Esophagus muscularis mucosa (tissue), 3 donors: ENCODE measurements around the gene CXCL5.

Experiments
- POLR2A ChIP-seq: fragments of 450-650 bp; IDR thresholded peaks from one replicate; pipeline ENCODE4 v1.6.1; 2017; ENCODE audit warnings: antibody characterized with exemption, moderate library complexity, mild to moderate bottlenecking, low read depth
- TF ChIP-seq, protein P1 (sequence below), 3 experiments: fragments of 200-600 bp in 2 of 3; fragments of 450-650 bp in 1 of 3; sonication (generic) in 2 of 3; IDR thresholded peaks; one replicate each; pipeline ENCODE4 v1.5.1; 2017 to 2019; ENCODE audit warnings: antibody characterized with exemption in 3 of 3, mild to moderate bottlenecking in 2 of 3, moderate library complexity in 1 of 3

DNA sequence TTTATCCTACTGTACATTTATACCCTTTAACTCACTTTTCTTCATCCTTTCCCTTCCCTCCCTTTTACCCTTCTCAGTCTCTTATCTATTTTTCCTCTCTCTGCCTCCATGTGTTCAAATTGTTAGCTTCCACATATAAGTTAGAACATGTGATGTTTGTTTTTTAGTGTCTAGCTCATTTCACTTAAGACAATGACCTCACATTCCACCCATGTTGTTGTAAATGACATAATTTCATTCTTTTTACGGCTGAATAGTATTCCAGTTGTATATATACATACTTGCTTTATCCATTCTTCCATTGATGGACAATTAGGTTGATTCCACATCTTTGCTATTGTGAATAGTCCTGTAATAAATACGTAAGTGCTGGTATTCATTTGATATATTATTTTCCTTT, 47.3 kb upstream of the CXCL5 start:
- TF ChIP-seq POLR2A, result no peak
- TF ChIP-seq, protein P1, sequence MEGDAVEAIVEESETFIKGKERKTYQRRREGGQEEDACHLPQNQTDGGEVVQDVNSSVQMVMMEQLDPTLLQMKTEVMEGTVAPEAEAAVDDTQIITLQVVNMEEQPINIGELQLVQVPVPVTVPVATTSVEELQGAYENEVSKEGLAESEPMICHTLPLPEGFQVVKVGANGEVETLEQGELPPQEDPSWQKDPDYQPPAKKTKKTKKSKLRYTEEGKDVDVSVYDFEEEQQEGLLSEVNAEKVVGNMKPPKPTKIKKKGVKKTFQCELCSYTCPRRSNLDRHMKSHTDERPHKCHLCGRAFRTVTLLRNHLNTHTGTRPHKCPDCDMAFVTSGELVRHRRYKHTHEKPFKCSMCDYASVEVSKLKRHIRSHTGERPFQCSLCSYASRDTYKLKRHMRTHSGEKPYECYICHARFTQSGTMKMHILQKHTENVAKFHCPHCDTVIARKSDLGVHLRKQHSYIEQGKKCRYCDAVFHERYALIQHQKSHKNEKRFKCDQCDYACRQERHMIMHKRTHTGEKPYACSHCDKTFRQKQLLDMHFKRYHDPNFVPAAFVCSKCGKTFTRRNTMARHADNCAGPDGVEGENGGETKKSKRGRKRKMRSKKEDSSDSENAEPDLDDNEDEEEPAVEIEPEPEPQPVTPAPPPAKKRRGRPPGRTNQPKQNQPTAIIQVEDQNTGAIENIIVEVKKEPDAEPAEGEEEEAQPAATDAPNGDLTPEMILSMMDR (IDR thresholded peaks at IDR 0.05), result no peak
